ENCODE measurements around the gene COL11A1.

DNA sequence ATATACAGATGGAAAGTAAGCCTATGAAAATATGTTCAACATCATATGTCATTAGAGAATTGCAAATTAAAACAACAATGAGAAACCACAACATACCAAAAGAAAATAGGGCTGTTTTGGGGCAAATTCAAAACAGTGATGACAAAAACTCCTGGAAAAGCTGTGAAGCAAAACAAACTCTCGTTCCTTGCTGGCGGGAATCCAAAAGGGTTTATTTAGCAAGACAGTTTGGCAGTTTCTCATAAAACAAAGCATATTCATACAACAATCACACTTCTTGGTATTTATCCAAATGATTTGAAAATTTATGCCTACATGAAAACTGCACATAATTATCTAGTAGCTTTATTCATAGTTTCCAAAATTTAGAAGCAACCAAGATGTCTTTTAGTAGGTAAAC, 44.4 kb downstream of the COL11A1 start:
- no peak for TF ChIP-seq TAF1 (IDR thresholded peaks at IDR 0.05; ENCODE audit: low read depth, low read length)
- TF ChIP-seq POLR2A (IDR thresholded peaks at IDR 0.05; ENCODE audit: low read depth, low read length), result no peak
- TF ChIP-seq PAX5 (IDR thresholded peaks at IDR 0.05; ENCODE audit: insufficient read depth, low read length, severe bottlenecking), result no peak
